Measurements from ENCODE around the gene WDR49. TPM values are rescaled to one million over a fixed set of nuclear protein-coding genes. Genes with fewer than 3 reads are reported as not detected.

The WDR49 gene
- total RNA-seq, 1 experiment from 2014 or later: 1.3 TPM

DNA sequence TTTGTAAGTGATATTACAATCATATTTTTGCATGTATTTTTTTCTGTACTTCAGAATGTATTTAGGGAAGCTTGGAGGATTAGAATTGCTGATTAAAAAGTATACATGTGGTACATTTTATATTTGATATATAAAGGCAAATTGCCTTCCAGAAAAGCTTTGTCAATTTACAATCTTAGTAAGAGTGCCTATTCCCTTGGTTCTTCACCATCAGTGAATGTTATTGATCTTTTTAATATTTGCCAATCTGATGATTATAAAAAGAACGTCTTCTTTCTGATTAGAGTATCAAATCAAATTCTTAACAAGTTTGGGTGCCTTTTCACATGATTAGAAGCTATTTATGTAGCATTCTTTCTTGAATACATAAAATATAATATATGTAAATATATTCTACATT is 9.1 kb downstream of the WDR49 start:
- peaks cover 2 to 6% of the 10 kb centered on the region in 2 experiments; a peak in 3 of 5 replicates for H3K9me3 Mint-ChIP-seq
- no peaks in the 10 kb centered on the region for H3K79me1 ChIP-seq (ENCODE audit: insufficient read depth, low read depth, low read length, poor library complexity, severe bottlenecking)

More for the DNA sequence above, 9.1 kb downstream of the WDR49 start:
- Histone ChIP-seq H4K91ac (ENCODE audit: insufficient read length, low read depth, low read length) (no peak overlapping the region), H3K4me2 (ENCODE audit: insufficient read depth, insufficient read length, low read length) (no peak overlapping the region), H2BK15ac (ENCODE audit: low read depth, low read length) (no peak overlapping the region), H3K9me3 (ENCODE audit: control insufficient read depth, low read depth, low read length) (no peaks in the 10 kb centered on the region), H3K18ac (ENCODE audit: insufficient read length, low read depth, low read length) (no peak overlapping the region), H4K8ac (replicated peaks; ENCODE audit: insufficient read length, low read depth, low read length) (no peak overlapping the region), H4K20me1 (ENCODE audit: control insufficient read depth, insufficient read depth, insufficient read length) (no peaks in the 10 kb centered on the region), H2BK20ac (ENCODE audit: low read depth, low read length, poor library complexity, severe bottlenecking) (no peak overlapping the region), H2BK12ac (ENCODE audit: insufficient read length, low read depth, low read length) (no peak overlapping the region), H3K4me1 (ENCODE audit: insufficient read depth, low read length) (no peaks in the 10 kb centered on the region), H2BK5ac (ENCODE audit: insufficient read length, low read length) (no peak overlapping the region), H2BK120ac (ENCODE audit: low read depth, low read length, poor library complexity, severe bottlenecking) (no peak overlapping the region), H3K14ac (ENCODE audit: insufficient read depth, low read length) (no peak overlapping the region), H3K27ac (ENCODE audit: insufficient read length, low read depth, low read length) (no peak overlapping the region), H3K23me2 (ENCODE audit: insufficient read length, low read depth, low read length, poor library complexity, severe bottlenecking) (no peaks in the 10 kb centered on the region), H2AK5ac (ENCODE audit: insufficient read length, low read length) (no peak overlapping the region), H3K27me3 (ENCODE audit: insufficient read depth, low read length) (no peaks in the 10 kb centered on the region), H3K79me2 (ENCODE audit: insufficient read depth, low read length) (no peaks in the 10 kb centered on the region), H3K4ac (ENCODE audit: low read depth, low read length) (no peak overlapping the region), H3K56ac (ENCODE audit: insufficient read length, low read depth, low read length) (no peak overlapping the region), H3K9ac (ENCODE audit: extremely low read depth, insufficient read length, low read length) (no peak overlapping the region), H3T11ph (ENCODE audit: low read length) (no peak overlapping the region), H4K5ac (ENCODE audit: insufficient read length, low read depth, low read length) (no peak overlapping the region), H3K23ac (ENCODE audit: insufficient read length, low read depth, low read length) (no peak overlapping the region), H2AFZ (ENCODE audit: low read length) (no peak overlapping the region)
- no peak overlapping the region for H3K27ac Mint-ChIP-seq
- peaks cover 3 to 9% of the 10 kb centered on the region in 2 experiments for H3K4me1 Mint-ChIP-seq
- WGBS (ENCODE audit: extremely low coverage, insufficient read length, low lambda C conversion rate): no CpG with 5 or more reads among the region's 1 CpG
- H3K4me3 Mint-ChIP-seq: no peak overlapping the region
- DNase-seq: no peak
- peaks cover 0 to 3% (median 0%) of the 10 kb centered on the region in 3 experiments; a peak in 1 of 7 replicates for H3K36me3 Mint-ChIP-seq (ENCODE audit: insufficient read depth in 1 of 3, low read depth in 3 of 3)
- TF ChIP-seq, protein P1, sequence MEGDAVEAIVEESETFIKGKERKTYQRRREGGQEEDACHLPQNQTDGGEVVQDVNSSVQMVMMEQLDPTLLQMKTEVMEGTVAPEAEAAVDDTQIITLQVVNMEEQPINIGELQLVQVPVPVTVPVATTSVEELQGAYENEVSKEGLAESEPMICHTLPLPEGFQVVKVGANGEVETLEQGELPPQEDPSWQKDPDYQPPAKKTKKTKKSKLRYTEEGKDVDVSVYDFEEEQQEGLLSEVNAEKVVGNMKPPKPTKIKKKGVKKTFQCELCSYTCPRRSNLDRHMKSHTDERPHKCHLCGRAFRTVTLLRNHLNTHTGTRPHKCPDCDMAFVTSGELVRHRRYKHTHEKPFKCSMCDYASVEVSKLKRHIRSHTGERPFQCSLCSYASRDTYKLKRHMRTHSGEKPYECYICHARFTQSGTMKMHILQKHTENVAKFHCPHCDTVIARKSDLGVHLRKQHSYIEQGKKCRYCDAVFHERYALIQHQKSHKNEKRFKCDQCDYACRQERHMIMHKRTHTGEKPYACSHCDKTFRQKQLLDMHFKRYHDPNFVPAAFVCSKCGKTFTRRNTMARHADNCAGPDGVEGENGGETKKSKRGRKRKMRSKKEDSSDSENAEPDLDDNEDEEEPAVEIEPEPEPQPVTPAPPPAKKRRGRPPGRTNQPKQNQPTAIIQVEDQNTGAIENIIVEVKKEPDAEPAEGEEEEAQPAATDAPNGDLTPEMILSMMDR (conservative IDR thresholded peaks at IDR 0.05): no peak
- no peaks in the 10 kb centered on the region for H3K27me3 Mint-ChIP-seq (ENCODE audit: low read depth)

All from H9 (cell line).